ENCODE results near the gene LRRC8B. TPM values are rescaled to one million over a fixed set of nuclear protein-coding genes. Genes with fewer than 3 reads are reported as not detected.

The LRRC8B gene
- total RNA-seq, 2 donors from 2014 or later = 39.2 to 39.4 TPM

GRCh38 chr1:89644119-89644814, 119.6 kb downstream of the LRRC8B start:
- no peak overlapping the region for H3K4me3 Mint-ChIP-seq
- Histone ChIP-seq H3K27ac (ENCODE audit: low read depth, low read length) (no peak overlapping the region), H3K36me3 (ENCODE audit: control insufficient read depth, insufficient read depth, low read length) (no peaks in the 10 kb centered on the region), H3K4me1 (ENCODE audit: control insufficient read depth, insufficient read depth, low read length) (peaks cover 3% of the 10 kb centered on the region), H3K9ac (ENCODE audit: extremely low read depth, low read length, poor library complexity, severe bottlenecking) (no peak overlapping the region), H3K4me3 (ENCODE audit: low read length) (no peak overlapping the region), H3K9me3 (ENCODE audit: control insufficient read depth, low read length) (peaks cover 22% of the 10 kb centered on the region), H3K27me3 (ENCODE audit: control insufficient read depth, insufficient read depth, low read length, poor library complexity, severe bottlenecking) (no peaks in the 10 kb centered on the region)
- no peak overlapping the region for H3K27ac Mint-ChIP-seq
- TF ChIP-seq, protein P1, sequence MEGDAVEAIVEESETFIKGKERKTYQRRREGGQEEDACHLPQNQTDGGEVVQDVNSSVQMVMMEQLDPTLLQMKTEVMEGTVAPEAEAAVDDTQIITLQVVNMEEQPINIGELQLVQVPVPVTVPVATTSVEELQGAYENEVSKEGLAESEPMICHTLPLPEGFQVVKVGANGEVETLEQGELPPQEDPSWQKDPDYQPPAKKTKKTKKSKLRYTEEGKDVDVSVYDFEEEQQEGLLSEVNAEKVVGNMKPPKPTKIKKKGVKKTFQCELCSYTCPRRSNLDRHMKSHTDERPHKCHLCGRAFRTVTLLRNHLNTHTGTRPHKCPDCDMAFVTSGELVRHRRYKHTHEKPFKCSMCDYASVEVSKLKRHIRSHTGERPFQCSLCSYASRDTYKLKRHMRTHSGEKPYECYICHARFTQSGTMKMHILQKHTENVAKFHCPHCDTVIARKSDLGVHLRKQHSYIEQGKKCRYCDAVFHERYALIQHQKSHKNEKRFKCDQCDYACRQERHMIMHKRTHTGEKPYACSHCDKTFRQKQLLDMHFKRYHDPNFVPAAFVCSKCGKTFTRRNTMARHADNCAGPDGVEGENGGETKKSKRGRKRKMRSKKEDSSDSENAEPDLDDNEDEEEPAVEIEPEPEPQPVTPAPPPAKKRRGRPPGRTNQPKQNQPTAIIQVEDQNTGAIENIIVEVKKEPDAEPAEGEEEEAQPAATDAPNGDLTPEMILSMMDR (conservative IDR thresholded peaks at IDR 0.05) = no peak
- WGBS, 2 experiments (ENCODE audit: insufficient coverage in 1 of 2, insufficient read length in 1 of 2) = 50 to 85% methylated on average over 1 to 9 of the region's 9 CpGs
- peaks cover under 1% of the 10 kb centered on the region for H3K4me1 Mint-ChIP-seq
- peaks cover 3% of the 10 kb centered on the region for H3K9me3 Mint-ChIP-seq
- no peaks in the 10 kb centered on the region for H3K27me3 Mint-ChIP-seq (ENCODE audit: insufficient read depth)
- no peak for DNase-seq
- H3K36me3 Mint-ChIP-seq (ENCODE audit: low read depth) = no peaks in the 10 kb centered on the region

GRCh38 chr1:89646259-89646658, 121.6 kb downstream of the LRRC8B start:
- no peaks in the 10 kb centered on the region for H3K27me3 ChIP-seq (ENCODE audit: control insufficient read depth, insufficient read depth, low read length, poor library complexity, severe bottlenecking)
- 60 to 80% methylated on average over 1 of the region's 1 CpG for WGBS, 2 experiments (ENCODE audit: insufficient coverage in 1 of 2, insufficient read length in 1 of 2)

More at GRCh38 chr1:89646259-89646658, 121.6 kb downstream of the LRRC8B start:
- H3K36me3 Mint-ChIP-seq (ENCODE audit: low read depth) = no peaks in the 10 kb centered on the region
- H3K4me3 Mint-ChIP-seq = no peak overlapping the region
- no peak overlapping the region for H3K9ac ChIP-seq (ENCODE audit: extremely low read depth, low read length, poor library complexity, severe bottlenecking)
- H3K9me3 Mint-ChIP-seq = peaks cover 3% of the 10 kb centered on the region
- no peak overlapping the region for H3K27ac Mint-ChIP-seq
- H3K4me1 ChIP-seq (ENCODE audit: control insufficient read depth, insufficient read depth, low read length) = peaks cover 3% of the 10 kb centered on the region
- H3K4me3 ChIP-seq (ENCODE audit: low read length) = no peak overlapping the region
- H3K27ac ChIP-seq (ENCODE audit: low read depth, low read length) = no peak overlapping the region
- H3K27me3 Mint-ChIP-seq (ENCODE audit: insufficient read depth) = peaks cover 3% of the 10 kb centered on the region
- peaks cover 9% of the 10 kb centered on the region for H3K4me1 Mint-ChIP-seq
- H3K36me3 ChIP-seq (ENCODE audit: control insufficient read depth, insufficient read depth, low read length) = no peaks in the 10 kb centered on the region
- peaks cover 22% of the 10 kb centered on the region for H3K9me3 ChIP-seq (ENCODE audit: control insufficient read depth, low read length)
- TF ChIP-seq, protein P1 (conservative IDR thresholded peaks at IDR 0.05) = no peak
- DNase-seq = no peak

Other genes with a start within 250 kb of the LRRC8B start
- gene GBP6, start 160.8 kb upstream of the LRRC8B start, total RNA-seq = not detected
- gene LRRC8C, start 108.3 kb downstream of the LRRC8B start, total RNA-seq = 1 to 10 TPM; 2.5 to 5.5 TPM